GM19455 (cell line): ENCODE measurements around the gene FAM186B.
"Not testable (repeated sequence)": the region's sequence is repeated elsewhere in the genome, so short reads cannot be mapped to it uniquely, and the experiment has no call there.

Source experiments
- ATAC-seq: cut with Tn5 transposase; IDR thresholded peaks from one replicate; pipeline ENCODE4 v1.9.1; 2021; ENCODE audit not compliant: unreplicated experiment

FAM186B gene

DNA sequence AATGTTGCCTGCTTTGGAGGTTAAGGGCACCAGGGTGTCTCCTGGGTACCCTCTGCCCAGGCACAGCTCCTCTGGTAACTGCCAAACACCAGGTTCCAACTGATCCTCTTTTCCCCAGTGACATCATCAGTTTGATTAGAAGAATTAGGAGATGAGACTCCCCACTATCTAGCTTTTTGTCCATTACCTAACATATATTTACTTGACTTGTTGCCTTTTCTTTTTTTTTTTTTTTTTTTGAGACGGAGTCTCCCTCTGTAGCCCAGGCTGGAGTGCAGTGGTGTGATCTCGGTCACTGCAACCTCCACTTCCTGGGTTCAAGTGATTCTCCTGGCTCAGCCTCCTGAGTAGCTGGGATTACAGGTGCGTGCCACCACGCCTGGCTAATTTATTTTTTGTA is at the start of gene FAM186B:
TSS of gene FAM186B (minus strand) at position 101 of the 400 bp plus-strand sequence. CDS start 162 bp downstream, outside the sequence.
- ATAC-seq = not testable (repeated sequence)

- no peak for ATAC-seq
Measured at GRCh38 chr12:49654715-49655114, 49.3 kb upstream of the FAM186B start.

DNA sequence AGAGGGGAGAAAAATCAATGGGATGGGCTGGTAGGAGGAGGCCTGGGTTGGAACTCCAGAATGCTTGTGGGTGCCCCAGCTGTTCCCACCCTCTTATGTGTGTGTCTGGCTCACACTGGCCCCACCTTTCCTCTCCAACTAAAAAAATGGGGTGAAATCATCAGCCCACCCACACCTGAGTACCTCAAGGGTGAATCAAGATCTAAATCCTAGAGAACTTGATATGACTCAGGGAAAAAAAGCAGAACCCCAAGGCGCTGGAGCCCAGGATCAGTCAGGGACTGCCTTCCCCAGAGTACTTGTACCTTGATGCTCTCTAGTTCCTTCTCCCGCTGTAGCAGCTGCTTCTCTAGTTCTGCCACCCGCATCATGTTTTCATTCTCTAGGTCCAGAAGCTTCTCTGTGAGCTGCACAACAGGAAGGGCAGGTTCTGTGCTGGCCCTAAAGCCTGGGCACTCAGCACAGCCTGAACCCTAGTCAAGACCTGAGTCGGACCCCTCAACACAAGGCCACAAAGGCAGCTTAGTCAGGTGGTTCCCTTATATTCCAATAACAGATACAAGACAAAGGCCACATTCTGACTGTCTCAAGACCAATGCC is 47.6 kb upstream of the FAM186B start:
- no peak for ATAC-seq

GRCh38 chr12:49651855-49652254 is 46.4 kb upstream of the FAM186B start:
- no peak for ATAC-seq

DNA sequence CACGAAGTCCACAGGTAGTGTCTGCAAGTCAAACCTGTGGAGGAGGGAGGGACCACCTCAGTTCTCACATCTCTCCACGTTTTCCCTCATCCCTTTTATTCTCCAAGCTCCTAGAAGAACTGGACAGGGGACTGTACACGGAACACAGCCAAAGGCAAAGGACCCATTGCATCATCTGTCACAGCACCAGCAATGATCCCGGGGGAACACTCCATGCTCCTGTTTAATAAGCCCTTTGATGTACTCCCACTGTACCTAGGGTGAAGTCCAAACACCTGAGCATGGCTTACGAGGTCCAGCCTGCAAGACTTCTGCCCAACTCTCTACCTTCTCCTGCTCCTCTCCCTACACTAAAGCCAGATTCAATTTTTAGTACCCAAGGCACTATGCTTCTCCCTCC is 44.5 kb upstream of the FAM186B start:
- ATAC-seq = no peak

- ATAC-seq = no peak
Measured at GRCh38 chr12:49649445-49649844, 44.0 kb upstream of the FAM186B start.

GRCh38 chr12:49648712-49649003 is 43.2 kb upstream of the FAM186B start:
- no peak for ATAC-seq

DNA sequence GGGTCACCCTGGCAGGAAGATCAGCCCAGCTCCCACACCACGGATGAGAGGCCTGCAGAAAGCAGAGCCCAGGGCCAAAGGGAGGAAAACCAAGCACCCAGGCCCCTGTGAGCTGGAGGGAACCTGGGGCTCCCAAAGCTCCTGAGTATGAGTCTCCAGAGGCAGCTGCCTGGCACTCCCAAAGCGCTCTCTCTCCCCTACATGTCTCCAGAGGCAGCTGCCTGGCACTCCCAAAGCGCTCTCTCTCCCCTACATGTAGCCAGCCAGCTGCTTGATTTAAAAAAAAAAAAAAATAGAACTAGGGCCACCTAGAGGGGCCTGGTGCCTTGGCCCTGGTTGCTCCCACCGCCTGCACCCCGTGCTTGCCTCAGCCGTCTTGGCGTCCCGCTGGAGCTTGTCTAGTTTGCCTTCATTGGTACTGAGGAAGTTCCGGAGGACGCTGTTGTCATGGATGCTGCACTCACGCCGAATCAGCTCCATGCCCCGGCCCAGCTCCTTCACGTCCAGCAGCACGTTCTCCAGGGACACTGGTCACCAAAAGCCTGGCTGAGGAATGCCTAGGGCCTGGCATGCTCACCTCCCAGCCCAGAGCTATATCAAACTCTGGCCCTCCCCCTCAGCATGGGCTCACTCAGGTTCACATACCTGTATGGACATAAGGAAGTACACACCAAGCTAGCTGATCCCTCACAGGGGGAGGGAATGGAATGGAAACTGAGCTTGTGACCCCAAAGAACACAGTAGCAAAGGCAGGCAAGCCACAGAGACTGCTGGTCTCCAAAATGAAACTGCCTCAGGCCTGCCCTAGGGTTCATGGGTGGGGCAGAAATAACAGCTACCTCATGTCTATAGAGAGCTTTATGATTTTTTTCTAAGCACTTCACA is 42.6 kb upstream of the FAM186B start:
- no peak for ATAC-seq

DNA sequence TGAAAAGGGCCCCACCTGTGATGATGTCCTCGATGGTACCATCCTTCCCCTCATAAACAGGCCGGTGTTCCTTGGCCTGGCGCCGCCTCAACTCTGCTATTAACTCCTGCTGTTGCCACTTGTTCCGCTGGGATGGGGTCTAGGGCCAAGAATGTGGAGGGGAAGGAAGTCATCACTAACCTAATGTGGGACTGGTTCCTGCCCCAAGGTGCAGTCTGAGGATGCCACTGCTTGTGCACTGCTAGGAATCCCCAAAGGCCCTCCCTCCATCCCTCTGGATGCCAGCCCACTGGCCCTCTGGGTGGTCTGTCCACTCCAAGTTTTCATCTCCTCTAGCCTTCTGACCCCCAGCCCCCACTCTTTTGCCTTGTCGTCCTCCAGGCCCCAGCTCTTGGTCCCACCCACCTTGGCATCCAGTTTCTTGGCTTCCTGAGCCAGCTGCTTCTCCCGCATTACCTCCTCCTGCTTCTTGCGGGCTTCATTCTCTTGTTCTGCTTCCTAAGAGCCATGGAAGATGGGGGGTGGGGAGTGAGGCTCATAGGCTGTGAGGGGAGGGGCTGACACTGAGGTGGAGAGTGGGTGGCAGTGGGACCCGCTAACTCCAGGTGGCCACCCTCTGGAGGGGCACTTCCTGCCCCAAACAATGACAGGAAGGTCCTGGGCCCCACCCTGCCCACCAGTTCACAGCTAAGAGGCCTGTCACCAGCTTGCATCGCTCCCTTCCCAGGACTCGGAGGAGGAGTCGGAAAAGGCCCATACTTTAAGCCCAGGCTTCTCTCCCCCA is 41.6 kb upstream of the FAM186B start:
- ATAC-seq = no peak

DNA sequence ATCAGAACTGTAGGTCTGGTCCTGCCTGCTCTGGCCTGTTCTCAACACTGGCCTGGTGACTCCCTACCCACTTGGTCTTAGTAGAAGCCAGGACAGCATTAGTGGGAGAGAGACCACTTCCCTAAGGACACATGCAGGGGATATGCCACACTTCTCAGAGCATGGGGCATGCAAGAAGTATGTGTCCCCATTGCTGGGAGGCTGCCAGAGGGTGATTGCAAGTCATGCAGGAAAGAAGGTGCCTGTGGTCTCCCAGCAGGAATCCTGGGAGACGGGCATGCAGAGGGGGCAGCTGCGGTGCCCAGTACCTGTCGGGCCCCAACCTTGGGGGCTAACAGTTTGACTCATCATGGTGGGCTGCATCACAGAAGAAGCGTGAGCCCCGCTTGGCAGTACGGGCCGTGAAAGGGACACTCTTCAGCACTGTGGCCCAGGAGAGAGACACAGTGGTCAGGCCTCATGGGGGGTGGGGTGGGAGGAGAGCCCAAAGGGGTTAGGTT is 40.9 kb upstream of the FAM186B start:
- no peak for ATAC-seq

DNA sequence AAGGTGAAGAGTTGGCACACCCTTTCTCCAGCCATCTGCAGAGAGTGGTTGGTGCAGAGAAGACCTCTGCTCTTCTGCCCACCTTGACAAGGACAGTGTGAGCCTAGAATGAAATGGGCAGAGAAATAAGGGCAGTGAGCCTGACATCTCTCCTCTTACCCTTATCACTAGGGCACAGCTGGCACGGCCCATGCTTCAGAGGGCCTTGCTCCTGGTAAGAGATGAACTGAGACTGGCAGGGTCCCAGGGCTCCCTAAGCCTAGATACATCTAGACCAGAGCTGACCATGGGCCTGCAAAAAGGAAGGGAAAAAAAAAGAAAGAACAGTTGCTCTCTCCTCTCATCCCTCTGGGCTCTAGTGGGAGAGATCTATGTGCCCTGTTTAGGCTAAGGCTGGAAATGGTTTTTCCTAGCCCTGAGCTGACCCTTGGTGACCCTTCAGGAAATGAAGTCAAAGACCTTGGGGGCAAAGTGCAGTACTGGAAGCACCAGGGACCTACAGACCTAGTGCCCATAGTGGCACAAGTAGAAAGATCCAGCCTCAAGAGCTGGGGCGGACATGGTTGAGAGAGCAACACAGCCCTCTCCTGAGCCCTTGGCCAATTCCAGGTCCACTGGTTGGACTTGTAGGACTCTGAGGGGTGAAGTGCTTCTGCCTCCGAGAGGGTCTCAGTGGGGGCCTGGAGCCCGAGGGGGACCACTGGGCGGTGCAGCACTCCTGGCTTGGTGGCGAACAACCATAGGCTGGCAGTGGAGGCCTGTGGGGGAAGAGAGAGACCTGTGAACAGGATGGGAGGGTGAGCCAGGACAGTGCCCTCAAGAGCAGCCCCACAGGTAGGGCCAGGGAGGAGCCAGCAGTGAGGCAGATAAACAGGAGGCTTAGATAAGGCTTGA is 40.0 kb upstream of the FAM186B start:
- ATAC-seq = no peak

DNA sequence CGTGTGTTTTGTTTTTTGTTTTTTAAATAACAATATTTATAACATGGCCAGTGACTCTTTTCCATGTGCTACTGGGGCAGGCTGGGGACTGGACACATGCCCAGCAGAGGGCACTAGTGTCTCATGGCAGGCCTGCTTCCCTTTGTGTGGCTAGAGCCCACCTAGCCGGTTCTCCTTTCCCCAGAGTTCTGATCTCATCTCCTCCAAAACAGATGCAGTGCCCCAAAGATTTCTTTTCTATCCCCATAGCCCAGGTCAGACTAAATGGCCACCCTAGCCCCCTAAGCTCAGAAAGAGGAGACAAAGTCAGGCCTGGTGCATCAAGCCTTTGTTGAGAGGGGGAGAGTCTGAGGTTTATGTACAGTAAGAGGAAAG is 39.2 kb upstream of the FAM186B start:
- ATAC-seq = no peak

DNA sequence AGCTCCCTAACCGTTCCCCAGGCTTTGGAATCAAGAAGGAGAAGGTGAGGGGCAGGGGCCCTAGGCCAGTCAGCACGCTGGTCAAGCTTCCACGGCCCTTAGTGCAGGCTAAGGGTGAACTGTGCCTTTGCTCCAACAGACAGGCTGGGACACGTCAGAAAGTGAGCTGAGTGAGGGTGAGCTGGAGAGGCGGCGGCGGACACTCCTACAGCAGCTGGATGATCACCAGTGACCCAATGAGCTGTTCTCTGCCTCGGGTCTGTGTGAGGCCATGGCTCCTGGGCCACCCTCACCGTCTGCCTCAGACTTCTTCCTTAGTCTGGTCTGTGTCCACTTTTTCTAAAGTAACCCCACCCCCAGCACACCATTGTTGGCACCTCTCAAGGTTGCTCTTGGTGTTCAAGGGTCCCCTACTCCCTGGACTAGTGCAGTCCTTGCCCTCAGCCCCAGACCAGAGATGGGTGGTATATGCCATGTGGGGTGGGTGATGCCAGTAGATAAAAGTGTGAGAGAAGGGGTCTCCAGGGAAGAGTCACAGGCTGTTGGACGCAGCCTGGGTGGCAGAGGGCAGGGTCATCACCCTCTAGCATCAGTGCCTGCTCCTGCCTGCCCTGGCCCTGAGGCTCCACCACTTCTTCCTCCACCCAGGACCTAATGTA is 38.7 kb upstream of the FAM186B start:
- ATAC-seq = no peak

DNA sequence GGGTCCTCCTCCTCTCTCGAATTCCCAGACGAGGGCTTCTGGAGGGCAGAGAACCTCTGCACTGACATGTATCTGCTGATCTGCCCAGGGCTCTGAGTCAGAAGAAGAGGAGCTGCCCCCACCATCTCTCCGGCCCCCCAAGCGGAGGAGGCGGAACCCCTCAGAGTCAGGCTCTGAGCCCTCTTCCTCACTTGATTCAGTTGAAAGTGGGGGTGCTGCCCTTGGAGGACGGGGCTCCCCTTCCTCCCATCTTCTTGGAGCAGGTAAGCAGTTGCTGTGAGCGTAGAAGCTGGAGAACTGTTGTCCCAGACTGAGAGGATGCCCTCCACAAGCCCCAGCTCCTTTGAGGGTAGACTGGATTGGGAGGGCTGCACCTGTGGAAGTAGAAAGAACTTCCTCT is 37.7 kb upstream of the FAM186B start:
- ATAC-seq = no peak

DNA sequence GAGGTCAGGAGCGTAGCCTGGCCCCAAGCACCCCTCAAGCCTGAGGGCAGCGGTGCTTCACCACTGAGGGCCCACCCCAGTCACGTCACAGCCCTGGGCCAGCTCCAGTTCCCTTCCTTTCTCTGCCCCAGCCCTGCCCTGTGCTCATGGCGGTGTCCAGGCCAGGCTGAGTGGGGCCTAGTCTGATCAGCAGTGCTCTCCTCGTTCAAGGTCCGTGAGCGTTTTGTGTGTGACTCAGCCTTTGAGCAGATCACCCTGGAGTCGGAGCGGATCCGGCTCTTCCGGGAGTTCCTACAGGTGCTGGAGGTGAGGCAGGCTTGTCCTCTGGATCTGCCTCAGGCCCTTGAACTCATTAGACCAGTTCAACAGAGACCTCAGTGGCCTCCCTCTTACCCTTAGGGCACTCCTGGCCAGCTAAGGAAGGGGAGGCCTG is 36.9 kb upstream of the FAM186B start:
- no peak for ATAC-seq

GRCh38 chr12:49641748-49642369 is 36.4 kb upstream of the FAM186B start:
- no peak for ATAC-seq

DNA sequence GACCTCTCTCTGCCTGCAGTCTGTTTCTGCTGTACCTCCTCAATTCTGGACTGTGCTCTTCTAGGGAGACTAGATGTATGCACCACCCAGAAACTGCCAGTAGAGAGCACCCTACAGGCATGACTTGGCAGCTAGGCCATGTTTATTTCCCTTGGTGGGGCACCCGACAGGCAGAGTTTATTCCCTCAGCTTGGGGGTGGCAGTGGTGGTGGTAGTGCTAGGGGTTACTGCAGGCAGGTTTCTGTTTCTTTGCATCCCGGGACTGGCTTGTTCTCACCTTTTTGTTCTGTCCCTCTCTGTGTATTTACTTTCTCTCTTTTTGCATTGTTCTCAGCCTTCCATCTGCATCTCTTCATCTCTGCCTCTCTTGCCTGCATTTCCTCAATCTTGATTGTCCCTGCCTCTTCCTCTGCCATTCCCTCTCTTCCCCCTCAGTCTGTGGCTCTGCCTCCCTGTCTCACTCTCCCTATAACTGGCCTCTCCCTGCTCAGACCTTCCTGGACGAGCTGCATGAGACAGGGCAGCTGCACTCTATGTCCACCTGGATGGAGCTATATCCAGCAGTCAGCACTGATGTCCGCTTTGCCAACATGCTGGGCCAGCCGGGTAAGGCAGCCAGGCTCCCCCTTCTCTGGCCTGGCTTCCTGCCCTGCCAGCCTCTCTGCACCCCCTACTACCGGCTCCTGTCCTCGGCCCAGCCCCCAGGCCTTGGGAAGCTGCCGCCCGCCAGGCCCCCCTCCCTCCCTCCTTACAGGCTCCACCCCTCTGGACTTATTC is 31.7 kb upstream of the FAM186B start:
- no peak for ATAC-seq

DNA sequence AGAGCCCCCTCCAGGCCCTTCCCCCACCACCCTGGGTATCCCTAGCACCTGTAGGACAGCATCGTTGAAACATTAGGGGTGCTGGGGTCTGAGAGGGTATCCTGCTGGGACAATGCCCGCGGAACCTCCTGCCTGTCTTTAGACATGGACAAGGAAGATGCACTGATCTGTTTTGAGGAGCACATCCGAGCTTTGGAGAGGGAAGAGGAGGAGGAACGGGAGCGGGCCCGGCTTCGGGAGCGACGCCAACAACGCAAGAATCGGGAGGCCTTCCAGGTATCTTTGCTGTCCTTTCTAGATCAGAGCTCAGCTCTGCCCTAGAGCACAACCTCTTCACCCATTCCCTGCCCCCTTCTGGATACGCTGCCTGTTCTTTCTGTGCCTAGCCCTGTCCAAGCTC is 31.1 kb upstream of the FAM186B start:
- no peak for ATAC-seq

DNA sequence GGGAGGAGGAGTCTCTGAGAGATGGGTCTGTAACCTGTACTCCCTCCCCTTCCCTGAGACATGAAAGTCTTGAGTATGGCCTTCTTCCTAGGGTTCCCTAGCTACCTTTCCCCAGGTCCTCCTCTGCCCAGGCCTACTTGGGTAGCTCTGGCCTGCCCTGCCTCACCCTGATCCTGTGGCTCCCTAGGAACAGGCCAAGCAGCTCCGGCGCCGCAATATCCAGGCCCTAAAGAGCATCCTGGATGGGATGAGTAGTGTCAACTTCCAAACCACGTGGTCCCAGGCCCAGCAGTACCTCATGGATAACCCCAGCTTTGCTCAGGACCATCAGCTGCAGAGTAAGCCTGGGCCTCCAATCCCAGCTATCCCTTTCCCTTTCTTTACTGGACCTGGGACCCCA is 30.2 kb upstream of the FAM186B start:
- no peak for ATAC-seq
